ENCODE measurements around the gene IGFN1. TPM values are rescaled to one million over a fixed set of nuclear protein-coding genes. Genes with fewer than 3 reads are reported as not detected.

The IGFN1 gene
- total and polyA plus RNA-seq, 2 of the 4 experiments (the other 2 are of a cell fraction) = 0.05 TPM; not detected in 1

DNA sequence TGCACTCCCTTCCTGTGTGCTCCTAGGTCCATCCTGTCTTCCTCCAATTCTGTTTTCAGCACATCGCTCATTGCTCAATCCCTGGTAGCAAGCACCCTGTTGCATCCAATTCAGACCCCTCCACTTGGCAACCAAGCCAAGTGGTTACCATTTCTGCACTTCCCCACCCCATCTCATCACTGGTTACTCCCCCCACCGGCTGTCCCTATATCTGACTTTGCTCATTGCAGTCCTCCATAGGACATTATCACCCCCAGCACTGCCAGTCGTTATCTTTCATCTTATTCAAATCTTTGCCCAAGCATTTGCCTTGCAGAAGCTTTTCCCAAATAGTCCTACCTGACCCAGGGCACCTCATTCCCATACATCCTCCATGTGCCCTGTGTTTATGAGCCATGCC is 34.3 kb upstream of the IGFN1 start:
- no peaks in the 10 kb centered on the region for H3K9me3 ChIP-seq (ENCODE audit: control insufficient read depth, insufficient read depth, low read length)
- DNase-seq (no peak), ATAC-seq (ENCODE audit: low read depth) (no peak)
- no peaks in the 10 kb centered on the region for H3K4me1 ChIP-seq (ENCODE audit: control insufficient read depth, insufficient read depth, low read length)
- H4K8ac ChIP-seq (ENCODE audit: low read depth in 2 of 2, low read length in 2 of 2) = no peak overlapping the region
- H3K4me2 ChIP-seq (ENCODE audit: low read depth, low read length) = no peak overlapping the region
- H3K27ac ChIP-seq (ENCODE audit: insufficient read depth, low read length) = no peak overlapping the region
- WGBS, 2 experiments (ENCODE audit: extremely low coverage in 2 of 2, insufficient read length in 1 of 2) = 79% methylated on average over 3 of the region's 3 CpGs; no CpG with 5 or more reads in 1 of the 2 experiments
- intact Hi-C loops (cut with micrococcal nuclease) = no loop called here
- peaks cover 9% of the 10 kb centered on the region; the same call in 1 of the 2 replicates for H3K9me1 ChIP-seq (ENCODE audit: insufficient read depth, low read length)
- no peak overlapping the region for H3K14ac ChIP-seq (replicated peaks; ENCODE audit: low read depth, low read length)
- in situ Hi-C loops (cut with MboI; ENCODE audit: low sequenced_read_pairs) = no loop called here
- peaks cover 6% of the 10 kb centered on the region for H3K36me3 ChIP-seq (ENCODE audit: control insufficient read depth, insufficient read depth, low read length)
- ChIA-PET CTCF (no interaction called here), POLR2A (ENCODE audit: unreplicated experiment) (no interaction called here)
- no peak overlapping the region for H3K18ac ChIP-seq (ENCODE audit: low read depth, low read length)
- no peak overlapping the region for H3K56ac ChIP-seq (ENCODE audit: extremely low read depth, insufficient read depth, low read length)
- H2AK5ac ChIP-seq (ENCODE audit: low read depth, low read length) = no peak overlapping the region
- H4K91ac ChIP-seq (ENCODE audit: insufficient read depth, low read depth, low read length) = no peak overlapping the region
- H3K27me3 ChIP-seq (ENCODE audit: control insufficient read depth, insufficient read depth, low read length) = peaks cover 23% of the 10 kb centered on the region
- no peak overlapping the region for H3K9ac ChIP-seq (ENCODE audit: low read depth, low read length)
- H3K23ac ChIP-seq (ENCODE audit: low read depth, low read length) = no peak overlapping the region
- H2BK120ac ChIP-seq (ENCODE audit: low read depth, low read length) = no peak overlapping the region
- H2AFZ ChIP-seq (replicated peaks; ENCODE audit: low read length, poor library complexity) = no peak overlapping the region
- no peaks in the 10 kb centered on the region for H4K20me1 ChIP-seq (ENCODE audit: insufficient read depth, low read length)
- H3K79me1 ChIP-seq (ENCODE audit: low read depth in 1 of 2, low read length in 2 of 2) = peaks cover 15 to 22% of the 10 kb centered on the region in 2 experiments; a peak in 3 of 4 replicates
- no peak overlapping the region for H2BK20ac ChIP-seq (ENCODE audit: low read depth, low read length)
- H2BK15ac ChIP-seq (ENCODE audit: low read depth, low read length) = no peak overlapping the region
- dilution Hi-C loops (cut with HindIII; ENCODE audit: low sequenced_read_pairs, unreplicated experiment) = no loop called here
- no TSS peak for BruUV-seq (replicated peaks)
- H4K5ac ChIP-seq (ENCODE audit: low read depth, low read length) = no peak overlapping the region
- H3K4me3 ChIP-seq (ENCODE audit: insufficient read depth, low read depth, low read length) = no peak overlapping the region
- H3K4ac ChIP-seq (ENCODE audit: low read depth, low read length) = no peak overlapping the region
- no peak overlapping the region for H2BK5ac ChIP-seq (ENCODE audit: low read depth, low read length, poor library complexity, severe bottlenecking)
- no peak overlapping the region for H2AK9ac ChIP-seq (replicated peaks; ENCODE audit: low read depth, low read length, poor library complexity)
- no peak for TF ChIP-seq RFX5 (IDR thresholded peaks at IDR 0.05; ENCODE audit: low read depth, low read length)
- no peak for TF ChIP-seq CHD1 (IDR thresholded peaks at IDR 0.05; ENCODE audit: low read depth, low read length)
- TF ChIP-seq ELK1 (IDR thresholded peaks at IDR 0.05; ENCODE audit: borderline replicate concordance, low read depth, low read length) = no peak
- no peak for TF ChIP-seq RCOR1 (IDR thresholded peaks at IDR 0.05; ENCODE audit: insufficient replicate concordance, low read length)
- no peak for TF ChIP-seq USF2 (IDR thresholded peaks at IDR 0.05; ENCODE audit: low read depth, low read length)
- TF ChIP-seq RAD21 (IDR thresholded peaks at IDR 0.05; ENCODE audit: low read length) = no peak
- TF ChIP-seq POLR2A (IDR thresholded peaks at IDR 0.05; ENCODE audit: low read depth, low read length) = no peak
- TF ChIP-seq SMC3 (IDR thresholded peaks at IDR 0.05; ENCODE audit: low read depth, low read length) = no peak
- no peak for TF ChIP-seq MXI1 (IDR thresholded peaks at IDR 0.05; ENCODE audit: borderline replicate concordance, low read depth, low read length)
- TF ChIP-seq BHLHE40 (IDR thresholded peaks at IDR 0.05; ENCODE audit: low read depth, low read length) = no peak
- no peak for TF ChIP-seq CTCF (conservative IDR thresholded peaks at IDR 0.05; ENCODE audit: low read depth, low read length)
- no peak for TF ChIP-seq FOS (IDR thresholded peaks at IDR 0.05; ENCODE audit: low read depth, low read length)
